GM12878 (cell line): ENCODE measurements around the gene ANKRD36B. TPM values are rescaled to one million over a fixed set of nuclear protein-coding genes. Genes with fewer than 3 reads are reported as not detected.
"Not testable (repeated sequence)": the region's sequence is repeated elsewhere in the genome, so short reads cannot be mapped to it uniquely, and the experiment has no call there.

Experiments
- ATAC-seq: fragments of 200-7000 bp; cut with Tn5 transposase; 3 replicates; pipeline ENCODE4 v1.9.1; 2020; ENCODE audit warnings: mild to moderate bottlenecking, moderate library complexity
- Bru-seq: library from RNA; stranded (reverse); fragments of 400-500 nt; gene quantifications from one replicate; lab custom pipeline; 2021; lab: Mats Ljungman, UMichigan
- BruChase-seq, 2 experiments: library from RNA; stranded (reverse); fragments of 400-500 nt; gene quantifications; one replicate each; lab custom pipeline; 2021; lab: Mats Ljungman, UMichigan
- BruUV-seq: library from RNA; stranded (reverse); fragments of 400-500 nt; replicated peaks from 2 replicates; lab custom pipeline; 2021; lab: Mats Ljungman, UMichigan
- CTCF ChIA-PET: fragments of 300-600 bp; sonication (Branson Sonifier 250); formaldehyde crosslinking; extraction: SDS; loops from one replicate; lab custom pipeline; 2021; ENCODE audit warnings: inconsistent platforms; lab: Yijun Ruan, JAX
- POLR2A ChIA-PET: fragments of 350-600 bp; formaldehyde crosslinking; extraction: SDS; loops from one replicate; lab custom pipeline; 2021; ENCODE audit warnings: inconsistent platforms; lab: Charles Lee
- RAD21 ChIA-PET: fragments of 300-600 bp; sonication (Branson Sonifier 250); formaldehyde crosslinking; loops from one replicate; lab custom pipeline; 2023; ENCODE audit warnings: antibody characterized with exemption; ENCODE audit not compliant: unreplicated experiment; lab: Charles Lee
- SMC1A ChIA-PET: fragments of 300-600 bp; sonication (Branson Sonifier 250); formaldehyde crosslinking; loops from one replicate; lab custom pipeline; 2023; ENCODE audit not compliant: unreplicated experiment, uncharacterized antibody; lab: Charles Lee
- DNase-seq: peaks from one replicate; pipeline ENCODE4 v3.0.0-alpha.2; 2011; ENCODE audit warnings: low read depth, low spot score
- FAIRE-seq: peaks from 3 replicates; lab custom pipeline; 2011; peaks lifted over from hg19 to GRCh38; lab: Jason Lieb, UNC
- H2AFZ ChIP-seq: 2 replicates; pipeline ENCODE4 v1.6.0; 2011; ENCODE audit warnings: low read depth, low read length, control low read depth; ENCODE audit not compliant: control insufficient read depth
- H3K27ac ChIP-seq: 2 replicates; pipeline ENCODE4 v1.5.1; 2011; ENCODE audit warnings: control low read depth; ENCODE audit not compliant: control insufficient read depth, insufficient read depth
- H3K27me3 ChIP-seq, 2 experiments: replicated peaks in 1 of 2; 2 replicates each; pipeline versions ENCODE4 v1.6.0 to v1.6.1; 2011; ENCODE audit warnings: low read length in 1 of 2; ENCODE audit not compliant: control insufficient read depth in 2 of 2, insufficient read depth in 2 of 2
- H3K36me3 ChIP-seq, 2 experiments: 2 replicates each; pipeline ENCODE4 v1.5.1; 2011; ENCODE audit warnings: low read length in 1 of 2; ENCODE audit not compliant: control insufficient read depth in 2 of 2, insufficient read depth in 2 of 2
- H3K4me1 ChIP-seq: 2 replicates; pipeline ENCODE4 v1.6.1; 2011; ENCODE audit warnings: mild to moderate bottlenecking, low read length, moderate library complexity, mixed read lengths; ENCODE audit not compliant: control insufficient read depth, insufficient read depth
- H3K4me2 ChIP-seq: 2 replicates; pipeline ENCODE4 v1.6.0; 2011; ENCODE audit warnings: control low read depth; ENCODE audit not compliant: control insufficient read depth, insufficient read depth
- H3K4me3 ChIP-seq: fragments of 200-600 bp; sonication (generic); 2 replicates; pipeline ENCODE4 v1.5.1; 2016
- H3K79me2 ChIP-seq: 2 replicates; pipeline ENCODE4 v1.6.0; 2011; ENCODE audit warnings: low read length; ENCODE audit not compliant: control insufficient read depth, insufficient read depth
- H3K9ac ChIP-seq: 2 replicates; pipeline ENCODE4 v1.8.0; 2011; ENCODE audit warnings: low read length, control low read depth, mixed read lengths; ENCODE audit not compliant: control insufficient read depth, insufficient read depth
- H3K9me3 ChIP-seq: replicated peaks from 3 replicates; pipeline ENCODE4 v1.5.1; 2011; ENCODE audit warnings: mild to moderate bottlenecking, low read length; ENCODE audit not compliant: control insufficient read depth, insufficient read depth
- H4K20me1 ChIP-seq: 2 replicates; pipeline ENCODE4 v1.6.0; 2011; ENCODE audit not compliant: control insufficient read depth, insufficient read depth
- POLR2A ChIP-seq: IDR thresholded peaks from 2 replicates; pipeline ENCODE4 v1.6.1; 2011; ENCODE audit warnings: low read depth, mild to moderate bottlenecking, low read length
- WGBS: methylation state at CpG from one replicate; pipeline ENCODE4 v1.1.6; 2016; ENCODE audit warnings: low lambda C conversion rate; ENCODE audit not compliant: insufficient replicate concordance, insufficient coverage; ENCODE audit errors: missing lambda C conversion rate; 5-methylcytosine and 5-hydroxymethylcytosine counted together
- in situ Hi-C: fragments of 300-500 bp; cut with MboI; formaldehyde crosslinking; loops from 9 replicates; pipeline ENCODE4 v1.14.3; 2018; ENCODE audit warnings: mixed read lengths
- intact Hi-C: fragments of 100-400 bp; cut with micrococcal nuclease; formaldehyde crosslinking; loops from one replicate; pipeline ENCODE4 v1.14.2; 2022; ENCODE audit not compliant: unreplicated experiment
- long read RNA-seq, 2 experiments: library from polyadenylated mRNA; unstranded; transcript quantifications; one replicate each; pipeline ENCODE4 v2.0.0, GENCODE V29; 2019 to 2020
- polyA minus RNA-seq, 3 experiments: library from RNA; depleted of rRNA, polyadenylated mRNA; stranded (reverse); fragments of >200 nt; gene quantifications; 2 replicates each; pipeline ENCODE4 v1.2.3, GENCODE V29; 2011
- polyA plus RNA-seq, 11 experiments: library from polyadenylated mRNA; depleted of rRNA in 4 of 11; unstranded in 6 of 11; stranded (reverse) in 5 of 11; fragments of >200 nt; fragmentation: Nextera tagmentation in 4 of 11; fragmentation: Illumina TruSeq in 1 of 11; extraction: Ambion mirVana in 4 of 11; extraction: Trizol in 1 of 11; gene quantifications; 1 replicate in 1 of 11; 2 replicates in 10 of 11; pipeline versions ENCODE4 v1.2.1 to v1.2.3, GENCODE V29; 2011 to 2016; ENCODE audit warnings: inconsistent platforms in 2 of 11, missing spikeins in 2 of 11, low read depth in 1 of 11
- total RNA-seq, 4 experiments: library from RNA; depleted of rRNA in 3 of 4; stranded (reverse); fragments of >200 nt in 3 of 4; fragmentation: Illumina TruSeq in 1 of 4; extraction: Trizol in 1 of 4; gene quantifications; 2 replicates each; pipeline versions ENCODE4 v1.2.1 to v1.2.3, GENCODE V29; 2013 to 2021

Gene ANKRD36B
- total RNA-seq (2013; cell fraction: nucleolus; rRNA removed): 265 and 295 TPM in 2 replicates
- total RNA-seq (2014; rRNA removed) (15.4 and 20.7 TPM in 2 replicates), total RNA-seq (2014; rRNA removed; fragmentation: Illumina TruSeq; extraction: Trizol) (21.4 and 21.8 TPM in 2 replicates), total RNA-seq (2021) (12.9 and 13.3 TPM in 2 replicates), polyA plus RNA-seq (2011; rRNA removed) (12.9 and 15.9 TPM in 2 replicates), polyA plus RNA-seq (2014; fragmentation: Illumina TruSeq; extraction: Trizol) (11.9 and 15.6 TPM in 2 replicates), polyA plus RNA-seq (2014; fragmentation: Nextera tagmentation; extraction: Ambion mirVana) (10 to 100 TPM in 1 of 2 experiments, 1 to 10 TPM in 1; 6.5 to 10.7 TPM), polyA plus RNA-seq (2014; rRNA removed) (10.0 and 10.9 TPM in 2 replicates), polyA plus RNA-seq (2016; fragmentation: Nextera tagmentation; extraction: Ambion mirVana) (10 to 100 TPM; 15.9 to 17.5 TPM), polyA minus RNA-seq (2011; rRNA and poly(A)+ RNA removed) (34.4 and 49.3 TPM in 2 replicates), Bru-seq, nascent RNA (percentile 66 among the genes with signal in this experiment), BruChase-seq, experiment 1, labeled RNA remaining after a 6-hour chase (percentile 58 among the genes with signal in this experiment), BruChase-seq, experiment 2, labeled RNA remaining after a 2-hour chase (percentile 65 among the genes with signal in this experiment)
- 5.2 TPM for polyA plus RNA-seq (2011; ENCODE audit: low read depth)
- polyA plus RNA-seq (2011; cell fraction: cytosol; rRNA removed): 2.9 and 3.0 TPM in 2 replicates
- 66.1 and 84.7 TPM in 2 replicates for polyA plus RNA-seq (2011; cell fraction: nucleus; rRNA removed)
- 6.2 and 7.2 TPM in 2 replicates for polyA plus RNA-seq (2012)
- polyA minus RNA-seq (2011; cell fraction: cytosol; rRNA and poly(A)+ RNA removed): 4.4 and 8.7 TPM in 2 replicates
- 104 and 126 TPM in 2 replicates for polyA minus RNA-seq (2011; cell fraction: nucleus; rRNA and poly(A)+ RNA removed)
- long read RNA-seq, experiment 1, partial matches to known transcripts: 2 of 6 reads
- long read RNA-seq, experiment 1, other reads (novel, unspliced or antisense): 4 of 6 reads
- long read RNA-seq, experiment 2, partial matches to known transcripts: 40 of 59 reads
- long read RNA-seq, experiment 2, other reads (novel, unspliced or antisense): 18 of 59 reads

DNA sequence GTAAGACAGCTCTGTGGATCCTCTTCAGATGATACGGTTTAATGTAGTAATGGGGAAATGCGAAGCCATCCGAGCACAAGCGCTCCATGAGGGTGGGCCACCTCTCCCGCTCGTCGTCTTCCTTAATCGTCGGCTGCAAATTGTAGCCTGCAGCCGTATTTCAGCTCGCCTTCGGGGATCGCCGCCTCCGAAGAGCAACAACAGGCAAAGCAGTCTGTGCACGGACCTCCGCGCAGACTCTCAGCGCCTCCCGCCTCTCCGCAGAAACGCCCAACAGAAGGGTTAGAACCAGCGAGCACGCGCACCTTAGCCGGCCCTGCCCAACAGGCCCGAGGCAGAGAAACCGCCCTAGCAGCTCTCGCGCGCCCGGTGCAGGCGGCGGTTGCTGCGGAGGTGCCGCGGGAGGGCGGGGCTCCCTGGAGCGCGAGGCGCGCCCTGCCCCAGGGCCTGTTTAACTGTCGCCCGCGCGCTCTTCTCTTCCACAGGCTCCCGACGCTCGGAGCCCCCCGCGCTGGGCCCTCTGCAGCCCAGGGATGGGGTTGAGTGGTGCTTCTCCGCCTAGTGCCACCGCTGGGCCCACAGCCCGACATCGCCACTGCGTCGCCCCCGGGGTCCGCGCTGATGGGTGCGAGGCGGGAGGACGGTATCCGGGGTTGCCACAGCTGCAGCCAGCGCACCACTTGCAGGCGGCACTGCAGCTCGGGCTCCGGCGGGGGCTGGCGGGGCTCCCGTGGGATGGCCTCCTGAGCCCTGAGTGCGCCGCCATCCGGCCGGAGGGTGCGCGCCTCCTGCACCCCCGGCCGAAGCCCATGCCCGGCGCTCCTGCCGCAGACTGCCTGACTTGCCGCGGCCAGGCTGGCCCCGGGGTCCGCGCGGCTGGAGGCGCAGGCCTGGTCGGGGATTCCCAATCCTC is at the start of gene ANKRD36B:
TSS of gene ANKRD36B (minus strand) at position 280 of the 913 bp plus-strand sequence. CDS start at position 88, 192 bp downstream.
- Histone ChIP-seq H3K9ac (peak within 1 kb of the TSS; percentile 56; the same call in 1 of the 2 replicates), H3K27ac (peak within 1 kb of the TSS; percentile 50), H2AFZ (peak within 1 kb of the TSS; percentile 87), H3K4me2 (peak within 1 kb of the TSS; percentile 77), H3K4me3 (peak within 1 kb of the TSS; percentile 77)
- not testable (repeated sequence) for FAIRE-seq, BruUV-seq, H3K36me3 ChIP-seq, H3K9me3 ChIP-seq, H4K20me1 ChIP-seq, H3K27me3 ChIP-seq, H3K79me2 ChIP-seq, H3K4me1 ChIP-seq
- CTCF ChIA-PET: interaction anchor here (0.6 to 2.5 kb wide), 20 partner anchors 56 to 795 kb away, joined by 3 to 168 read pairs (median 4); partner anchors contain the start of genes ACTR1B and COX5B
- RAD21 ChIA-PET: interaction anchor here (1.1 to 3.5 kb wide), 10 partner anchors 56 to 795 kb away, joined by 3 to 106 read pairs (median 6); partner anchors contain the start of genes ACTR1B and COX5B
- in situ Hi-C loops: loop anchor here (5.0 to 10.0 kb wide), 2 partner anchors 112 to 1525 kb away; no protein-coding TSS in a partner anchor
- intact Hi-C loops: loop anchor here (1.0 to 2.0 kb wide), 2 partner anchors 73 to 107 kb away; no protein-coding TSS in a partner anchor
- DNase-seq: peak; percentile 2
- SMC1A ChIA-PET: interaction anchor here (0.6 to 2.5 kb wide), 8 partner anchors 74 to 708 kb away, joined by 3 to 76 read pairs (median 4); partner anchors contain the start of gene ACTR1B
- ATAC-seq: peak; percentile 79
- WGBS: under 1% methylated on average over 33 of the region's 90 CpGs
- POLR2A ChIA-PET: interaction anchor here (0.6 to 1.5 kb wide), 5 partner anchors 74 to 1323 kb away, joined by 3 to 7 read pairs (median 4); partner anchors contain the start of gene ACTR1B
- TF ChIP-seq POLR2A: 0 out of 2 replicates have a peak, but pooled peaks have one; percentile 27
- TF ChIP-seq, all 136 proteins: peak for 1; not testable (repeated sequence) for 135

DNA sequence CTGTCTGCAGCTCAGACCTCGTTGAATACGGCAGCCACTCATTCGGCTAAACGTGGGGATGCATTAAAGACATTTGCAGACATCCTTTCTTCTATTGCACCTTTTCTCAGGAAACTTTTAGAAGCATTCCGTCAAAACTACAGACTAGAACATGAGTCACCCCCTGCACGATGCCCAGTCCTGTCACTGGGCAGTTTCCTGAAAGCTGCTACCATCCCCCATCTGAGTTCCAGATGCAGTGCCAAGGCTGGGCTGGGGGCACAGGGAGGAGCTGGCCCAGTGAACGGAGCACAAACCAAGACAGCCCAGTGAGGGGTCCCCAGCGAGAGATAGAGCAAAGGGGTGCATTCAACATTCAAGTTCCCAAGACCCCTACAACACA is 36.4 kb upstream of the ANKRD36B start:
- H3K27ac ChIP-seq, BruUV-seq, RAD21 ChIA-PET, H3K9ac ChIP-seq, H2AFZ ChIP-seq, H3K27me3 ChIP-seq, H3K4me2 ChIP-seq, in situ Hi-C loops, H3K4me1 ChIP-seq, H3K79me2 ChIP-seq, H3K4me3 ChIP-seq, H4K20me1 ChIP-seq, DNase-seq, H3K9me3 ChIP-seq, SMC1A ChIA-PET, POLR2A ChIA-PET, CTCF ChIA-PET, H3K36me3 ChIP-seq, intact Hi-C loops, FAIRE-seq, ATAC-seq: not testable (repeated sequence)
- 17% methylated on average over 7 of the region's 8 CpGs for WGBS
